Keratinocyte (primary cell): ENCODE data around the gene LIN28B. TPM values are rescaled to one million over a fixed set of nuclear protein-coding genes. Genes with fewer than 3 reads are reported as not detected.

Experiments
- DNase-seq: peaks from one replicate; pipeline ENCODE4 v3.0.0-alpha.2; 2011; ENCODE audit warnings: low read depth, missing footprints, low spot score
- FAIRE-seq: peaks from 2 replicates; lab custom pipeline; 2011; peaks lifted over from hg19 to GRCh38; lab: Jason Lieb, UNC
- H2AFZ ChIP-seq: 2 replicates; pipeline ENCODE4 v1.6.0; 2012; ENCODE audit warnings: low read length, control low read depth, inconsistent platforms; ENCODE audit not compliant: control insufficient read depth
- H3K27ac ChIP-seq: 2 replicates; pipeline ENCODE4 v1.5.1; 2011; ENCODE audit warnings: low read length; ENCODE audit not compliant: control insufficient read depth, insufficient read depth
- H3K27me3 ChIP-seq: 3 replicates; pipeline ENCODE4 v1.6.0; 2011; ENCODE audit warnings: low read length; ENCODE audit not compliant: control insufficient read depth, insufficient read depth; ENCODE audit errors: extremely low read depth
- H3K36me3 ChIP-seq, 2 experiments: 2 replicates in 1 of 2; 3 replicates in 1 of 2; pipeline ENCODE4 v1.5.1; 2011; ENCODE audit warnings: low read length in 2 of 2, mild to moderate bottlenecking in 1 of 2; ENCODE audit not compliant: control insufficient read depth in 2 of 2, insufficient read depth in 2 of 2; ENCODE audit errors: extremely low read depth in 1 of 2
- H3K4me1 ChIP-seq: 3 replicates; pipeline ENCODE4 v1.5.1; 2011; ENCODE audit warnings: low read length; ENCODE audit not compliant: control insufficient read depth, insufficient read depth; ENCODE audit errors: extremely low read depth
- H3K4me2 ChIP-seq: 3 replicates; pipeline ENCODE4 v1.6.0; 2011; ENCODE audit warnings: low read depth, low read length; ENCODE audit not compliant: control insufficient read depth, insufficient read depth; ENCODE audit errors: extremely low read depth
- H3K4me3 ChIP-seq, 3 experiments: fragments of 200-600 bp in 1 of 3; sonication (generic) in 1 of 3; 2 replicates in 2 of 3; 3 replicates in 1 of 3; pipeline ENCODE4 v1.5.1; 2011 to 2016; ENCODE audit warnings: low read length in 3 of 3, mild to moderate bottlenecking in 3 of 3, control low read depth in 2 of 3, inconsistent platforms in 1 of 3, low read depth in 1 of 3, mixed read lengths in 1 of 3, mixed run types in 1 of 3, moderate library complexity in 1 of 3; ENCODE audit not compliant: control insufficient read depth in 2 of 3, insufficient read depth in 2 of 3; ENCODE audit errors: extremely low read depth in 1 of 3
- H3K79me2 ChIP-seq: 2 replicates; pipeline ENCODE4 v1.6.0; 2012; ENCODE audit warnings: low read length; ENCODE audit not compliant: control insufficient read depth, insufficient read depth
- H3K9ac ChIP-seq: 3 replicates; pipeline ENCODE4 v1.6.0; 2011; ENCODE audit warnings: low read length; ENCODE audit not compliant: control insufficient read depth, insufficient read depth; ENCODE audit errors: extremely low read depth
- H3K9me1 ChIP-seq: 3 replicates; pipeline ENCODE4 v1.6.0; 2011; ENCODE audit warnings: low read length; ENCODE audit not compliant: control insufficient read depth, insufficient read depth; ENCODE audit errors: extremely low read depth
- H3K9me3 ChIP-seq: 2 replicates; pipeline ENCODE4 v1.5.1; 2012; ENCODE audit warnings: low read depth, low read length; ENCODE audit not compliant: control insufficient read depth
- H4K20me1 ChIP-seq: 3 replicates; pipeline ENCODE4 v1.6.0; 2011; ENCODE audit warnings: low read length; ENCODE audit not compliant: control insufficient read depth, insufficient read depth; ENCODE audit errors: extremely low read depth
- CTCF ChIP-seq, 3 experiments: IDR thresholded peaks in 1 of 3; conservative IDR thresholded peaks in 1 of 3; optimal IDR thresholded peaks in 1 of 3; 2 replicates in 2 of 3; 3 replicates in 1 of 3; pipeline versions ENCODE3 to v1.5.1; 2011; ENCODE audit warnings: low read length in 3 of 3, mild to moderate bottlenecking in 3 of 3, moderate library complexity in 2 of 3, control low read depth in 1 of 3, inconsistent platforms in 1 of 3; ENCODE audit not compliant: insufficient read depth in 2 of 3; ENCODE audit errors: extremely low read depth in 1 of 3
- EZH2 ChIP-seq: IDR thresholded peaks from one replicate; pipeline ENCODE4 v1.6.1; 2012; ENCODE audit warnings: inconsistent platforms, mild to moderate bottlenecking, low read length, moderate library complexity
- dilution Hi-C: fragments of 300-500 bp; cut with MboI; formaldehyde crosslinking; loops from one replicate; pipeline ENCODE4 v1.7.0; 2020; ENCODE audit warnings: low sequenced_read_pairs; ENCODE audit not compliant: extremely low pct_ligation_motif_present
- polyA plus RNA-seq, 5 experiments: library from polyadenylated mRNA; depleted of rRNA in 3 of 5; stranded (reverse) in 3 of 5; stranded (forward) in 1 of 5; unstranded in 1 of 5; fragments of >200 nt; gene quantifications; 1 replicate in 1 of 5; 2 replicates in 3 of 5; 3 replicates in 1 of 5; pipeline versions ENCODE4 v1.2.1 to v1.2.3, GENCODE V29; 2011 to 2012; ENCODE audit warnings: missing spikeins in 2 of 5, low read depth in 1 of 5, low replicate concordance in 1 of 5

LIN28B gene
- polyA plus RNA-seq, 1 donor (not counting 4 experiments of a cell fraction or from before 2014, with no cell fraction given): not detected

- H3K4me2 ChIP-seq: no peak overlapping the region
- H3K4me3 ChIP-seq: no peak overlapping the region
- no peak overlapping the region for H3K27ac ChIP-seq
- no peak overlapping the region for H3K9ac ChIP-seq
- DNase-seq: no peak
- no peaks in the 10 kb centered on the region for H3K36me3 ChIP-seq
- H3K9me3 ChIP-seq: no peaks in the 10 kb centered on the region
- H3K4me1 ChIP-seq: no peaks in the 10 kb centered on the region
- FAIRE-seq: no peak
- dilution Hi-C loops: no loop called here
- TF ChIP-seq CTCF (optimal IDR thresholded peaks at IDR 0.05 in 1 of 3, IDR thresholded peaks at IDR 0.05 in 1 of 3, conservative IDR thresholded peaks at IDR 0.05 in 1 of 3; ENCODE audit: extremely low read depth in 1 of 3, insufficient read depth in 2 of 3, low read length in 3 of 3): no peak
- TF ChIP-seq EZH2: no peak
- no peak overlapping the region for H2AFZ ChIP-seq
- no peaks in the 10 kb centered on the region for H3K79me2 ChIP-seq
- H3K27me3 ChIP-seq: no peaks in the 10 kb centered on the region
- no peaks in the 10 kb centered on the region for H3K9me1 ChIP-seq
- no peaks in the 10 kb centered on the region for H4K20me1 ChIP-seq
Measured at GRCh38 chr6:104928141-104928540, 28.8 kb upstream of the LIN28B start.

- Histone ChIP-seq H3K9me3 (no peaks in the 10 kb centered on the region), H3K9me1 (no peaks in the 10 kb centered on the region), H4K20me1 (no peaks in the 10 kb centered on the region), H3K27ac (no peak overlapping the region), H3K4me3 (no peak overlapping the region), H3K4me2 (no peak overlapping the region), H3K27me3 (no peaks in the 10 kb centered on the region), H3K79me2 (no peaks in the 10 kb centered on the region), H3K36me3 (no peaks in the 10 kb centered on the region), H3K4me1 (no peaks in the 10 kb centered on the region), H3K9ac (no peak overlapping the region), H2AFZ (no peak overlapping the region)
- DNase-seq (no peak), FAIRE-seq (no peak)
- no peak for TF ChIP-seq CTCF (optimal IDR thresholded peaks at IDR 0.05 in 1 of 3, IDR thresholded peaks at IDR 0.05 in 1 of 3, conservative IDR thresholded peaks at IDR 0.05 in 1 of 3; ENCODE audit: extremely low read depth in 1 of 3, insufficient read depth in 2 of 3, low read length in 3 of 3)
- no peak for TF ChIP-seq EZH2
- dilution Hi-C loops: no loop called here
Measured at GRCh38 chr6:104929353-104929752, 27.6 kb upstream of the LIN28B start.
